Testis (tissue), 3 donors: ENCODE results near the gene CBX3. TPM values are rescaled to one million over a fixed set of nuclear protein-coding genes. Genes with fewer than 3 reads are reported as not detected.
"Not testable (repeated sequence)": the region's sequence is repeated elsewhere in the genome, so short reads cannot be mapped to it uniquely, and the experiment has no call there.

ENCODE experiments used
- DNase-seq: peaks from one replicate; pipeline ENCODE4 v3.0.0-alpha.2; 2019
- H3K27ac ChIP-seq, 2 donors: fragments of 200-600 bp; sonication (generic); one replicate each; pipeline ENCODE4 v1.5.1; 2019
- H3K27me3 ChIP-seq: fragments of 200-600 bp; sonication (generic); one replicate; pipeline ENCODE4 v1.5.1; 2019
- H3K36me3 ChIP-seq: fragments of 200-600 bp; sonication (generic); one replicate; pipeline ENCODE4 v1.5.1; 2017; ENCODE audit warnings: low read depth; ENCODE audit errors: missing control alignments
- H3K4me1 ChIP-seq: fragments of 200-600 bp; sonication (generic); one replicate; pipeline ENCODE4 v1.5.1; 2019
- H3K4me3 ChIP-seq, 2 donors: fragments of 200-600 bp; sonication (generic); one replicate each; pipeline ENCODE4 v1.5.1; 2017 to 2019
- H3K9me3 ChIP-seq: fragments of 200-600 bp; sonication (generic); one replicate; pipeline ENCODE4 v1.5.1; 2017
- CTCF ChIP-seq, 3 experiments: fragments of 450-650 bp in 2 of 3; fragments of 200-600 bp in 1 of 3; sonication (generic) in 1 of 3; IDR thresholded peaks; one replicate each; pipeline ENCODE4 v1.5.1; 2016 to 2019; ENCODE audit warnings: antibody characterized with exemption in 3 of 3, mild to moderate bottlenecking in 2 of 3, moderate library complexity in 1 of 3
- POLR2A ChIP-seq: fragments of 450-650 bp; IDR thresholded peaks from one replicate; pipeline ENCODE4 v1.6.1; 2017; ENCODE audit warnings: antibody characterized with exemption, mild to moderate bottlenecking, moderate library complexity
- WGBS, 2 donors: methylation state at CpG; one replicate each; pipeline ENCODE4 v1.1.5; 2018; 5-methylcytosine and 5-hydroxymethylcytosine counted together
- intact Hi-C: fragments of 100-400 bp; cut with DNase I; formaldehyde crosslinking; loops from one replicate; pipeline ENCODE4 v1.15.1; 2023; ENCODE audit warnings: low total_unique reads
- polyA plus RNA-seq: library from polyadenylated mRNA; stranded (reverse); fragments of 350-450 nt; fragmentation: Illumina TruSeq; extraction: RNeasy Lipid Tissue Mini Kit (QIAGEN cat#74804); gene quantifications from one replicate; pipeline ENCODE4 v1.2.3, GENCODE V29; 2014; ENCODE audit warnings: low read depth, low replicate concordance; ENCODE audit not compliant: insufficient read depth
- total RNA-seq, 2 donors: library from RNA; depleted of rRNA; stranded (reverse); fragments of >200 nt; gene quantifications; one replicate each; pipeline ENCODE4 v1.2.3, GENCODE V29; 2016

The CBX3 gene
- total and polyA plus RNA-seq, 3 donors from 2014 or later = 95.7 to 137 (median 116) TPM

GRCh38 chr7:26159243-26159642 lies 42.3 kb upstream of the CBX3 start:
- no peaks in the 10 kb centered on the region for H3K9me3 ChIP-seq
- no peak overlapping the region for H3K4me3 ChIP-seq
- H3K36me3 ChIP-seq = no peaks in the 10 kb centered on the region
- no peaks in the 10 kb centered on the region for H3K4me1 ChIP-seq
- no peak for DNase-seq
- 73 to 74% methylated on average over 2 of the region's 2 CpGs for WGBS, 2 donors
- TF ChIP-seq POLR2A = no peak
- no peak for TF ChIP-seq CTCF (IDR thresholded peaks at IDR 0.05)
- H3K27me3 ChIP-seq = no peaks in the 10 kb centered on the region
- intact Hi-C loops = no loop called here
- H3K27ac ChIP-seq = no peak overlapping the region

DNA sequence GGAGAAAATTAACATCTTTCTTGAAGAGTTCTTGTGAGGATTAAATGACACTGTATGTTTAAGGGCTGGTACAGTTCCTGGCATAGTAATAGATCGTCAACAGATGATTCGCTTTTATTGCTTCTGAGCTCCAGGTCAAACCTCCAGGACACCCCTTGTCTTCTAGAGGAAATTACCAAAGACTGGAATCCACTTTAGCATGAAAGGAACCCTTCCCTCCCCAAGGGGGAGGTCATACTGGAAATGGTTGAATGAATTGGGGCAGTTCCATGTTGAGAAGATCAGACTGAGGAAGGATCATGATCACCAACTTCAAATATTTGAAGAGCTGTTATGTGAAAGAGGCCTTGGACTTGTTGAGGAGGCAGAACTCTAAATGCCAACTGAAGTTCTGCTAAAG lies 40.6 kb upstream of the CBX3 start:
- Histone ChIP-seq H3K27ac (no peak overlapping the region), H3K9me3 (no peaks in the 10 kb centered on the region), H3K4me3 (no peak overlapping the region), H3K4me1 (no peaks in the 10 kb centered on the region), H3K27me3 (no peaks in the 10 kb centered on the region), H3K36me3 (no peaks in the 10 kb centered on the region)
- DNase-seq = no peak
- no peak for TF ChIP-seq POLR2A
- no peak for TF ChIP-seq CTCF (IDR thresholded peaks at IDR 0.05)
- WGBS, 2 donors = 93 to 94% methylated on average over 2 of the region's 2 CpGs
- intact Hi-C loops = no loop called here

- intact Hi-C loops = no loop called here
- Histone ChIP-seq H3K36me3 (no peaks in the 10 kb centered on the region), H3K27ac (no peak overlapping the region), H3K4me3 (no peak overlapping the region), H3K27me3 (no peaks in the 10 kb centered on the region), H3K4me1 (no peaks in the 10 kb centered on the region), H3K9me3 (no peaks in the 10 kb centered on the region)
- DNase-seq = no peak
- no peak for TF ChIP-seq CTCF (IDR thresholded peaks at IDR 0.05)
- no peak for TF ChIP-seq POLR2A
- 73 to 75% methylated on average over 2 of the region's 2 CpGs for WGBS, 2 donors
Measured at GRCh38 chr7:26162431-26162830, 39.1 kb upstream of the CBX3 start.

GRCh38 chr7:26163804-26164203 lies 37.7 kb upstream of the CBX3 start:
- H3K27me3 ChIP-seq, intact Hi-C loops, H3K9me3 ChIP-seq, H3K36me3 ChIP-seq, DNase-seq, H3K4me1 ChIP-seq, H3K27ac ChIP-seq, H3K4me3 ChIP-seq: not testable (repeated sequence)
- 73 to 96% methylated on average over 1 of the region's 1 CpG for WGBS, 2 donors

DNA sequence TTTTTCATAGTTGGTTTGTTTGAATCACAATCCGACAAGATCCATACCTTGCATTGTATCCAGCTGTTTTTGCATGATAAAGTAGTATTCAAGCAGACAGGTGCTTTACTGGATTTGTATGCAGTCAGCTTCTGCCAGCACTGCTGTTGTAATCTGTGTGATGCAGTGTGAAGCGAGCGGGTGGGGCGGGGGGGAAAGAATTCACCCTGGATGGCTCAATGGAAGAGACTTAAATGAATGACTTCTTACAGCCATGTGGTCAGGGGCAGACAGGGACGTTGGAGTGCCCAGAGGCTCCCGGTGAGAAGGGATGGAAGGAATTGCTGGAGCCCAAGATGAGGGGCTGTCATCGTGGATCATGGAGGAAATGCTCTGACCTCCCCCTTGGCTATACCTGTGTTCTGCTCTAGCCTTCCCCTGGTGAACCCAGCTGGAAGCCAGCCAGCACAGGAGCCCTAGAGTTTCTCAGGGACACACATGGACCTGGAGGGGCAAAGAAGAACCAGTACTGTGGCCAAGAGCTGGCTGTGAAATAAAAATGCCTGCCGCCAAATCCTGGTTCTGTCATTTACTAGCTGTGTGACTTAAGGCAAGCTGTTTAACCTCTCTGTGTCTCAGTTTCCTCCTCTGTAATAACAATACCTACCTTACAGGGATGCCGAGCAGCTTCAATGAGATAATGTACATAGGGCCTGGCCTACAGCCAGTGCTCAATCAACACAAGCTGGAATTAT lies 35.4 kb upstream of the CBX3 start:
- 77% methylated on average over 9 of the region's 9 CpGs for WGBS, 2 donors
- Histone ChIP-seq H3K27me3 (no peaks in the 10 kb centered on the region), H3K9me3 (no peaks in the 10 kb centered on the region), H3K27ac (no peak overlapping the region), H3K36me3 (no peaks in the 10 kb centered on the region), H3K4me1 (no peaks in the 10 kb centered on the region), H3K4me3 (no peak overlapping the region)
- DNase-seq = no peak
- intact Hi-C loops = no loop called here
- TF ChIP-seq POLR2A (no peak), CTCF (IDR thresholded peaks at IDR 0.05) (no peak)
